ENCODE measurements around the gene XPC. TPM values are rescaled to one million over a fixed set of nuclear protein-coding genes. Genes with fewer than 3 reads are reported as not detected.
A peak's percentile ranks its signal among the peaks of the same experiment; 100 is the strongest.
"Not testable (repeated sequence)": the region's sequence is repeated elsewhere in the genome, so short reads cannot be mapped to it uniquely, and the experiment has no call there.

The XPC gene
- total RNA-seq, 1 donor from 2014 or later: 33.3 TPM

DNA sequence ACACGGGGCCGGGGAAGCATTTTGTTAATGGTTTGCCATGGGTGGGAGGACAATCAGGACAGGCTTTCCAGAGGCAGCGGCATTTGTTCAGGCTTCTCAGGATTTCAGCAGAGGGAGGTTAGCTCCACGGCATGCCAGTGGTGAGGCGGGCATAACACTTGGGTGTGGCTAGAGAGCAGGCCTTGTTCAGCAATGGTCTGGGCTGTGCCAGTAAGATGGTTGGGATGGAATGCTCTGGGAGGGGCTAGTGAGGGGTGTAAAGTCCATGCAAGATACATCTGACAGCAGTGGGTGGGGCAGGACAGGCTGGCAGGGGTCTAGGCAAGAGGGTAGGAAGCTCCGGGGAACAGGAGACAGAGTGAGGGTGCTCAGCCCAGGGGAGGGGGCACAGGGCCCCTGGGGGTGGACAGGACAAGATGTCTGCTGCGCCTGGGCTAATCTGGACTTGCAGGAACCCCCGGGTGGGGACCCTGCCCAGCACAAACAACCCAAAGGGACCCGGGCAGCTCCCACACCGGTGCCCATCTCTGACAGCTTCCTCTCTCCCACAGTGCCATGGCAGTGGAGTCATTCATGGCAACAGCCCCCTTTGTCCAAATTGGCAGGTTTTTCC is 45.1 kb downstream of the XPC start:
- DNase-seq (ENCODE audit: low spot score): peak; percentile 75

DNA sequence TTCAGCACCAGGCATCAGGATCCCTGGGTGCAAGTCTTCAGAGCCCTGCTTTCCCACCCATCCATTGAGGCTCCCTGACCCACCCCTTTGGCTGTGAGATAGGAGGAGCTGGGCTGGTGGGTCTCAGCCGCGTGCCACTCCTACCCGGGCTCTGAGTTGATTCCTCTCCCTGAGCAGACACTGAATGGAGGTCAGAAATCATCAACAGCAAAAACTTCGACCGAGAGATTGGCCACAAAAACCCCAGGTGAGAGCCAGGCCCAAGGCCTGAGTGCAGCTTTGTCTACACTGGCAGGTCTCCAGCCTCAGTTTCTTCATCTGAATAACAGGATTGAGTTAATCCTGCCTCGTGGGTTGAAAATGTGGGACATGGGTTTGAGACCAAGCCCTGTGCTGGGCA is 45.7 kb downstream of the XPC start:
- no peak for DNase-seq (ENCODE audit: low spot score)

DNA sequence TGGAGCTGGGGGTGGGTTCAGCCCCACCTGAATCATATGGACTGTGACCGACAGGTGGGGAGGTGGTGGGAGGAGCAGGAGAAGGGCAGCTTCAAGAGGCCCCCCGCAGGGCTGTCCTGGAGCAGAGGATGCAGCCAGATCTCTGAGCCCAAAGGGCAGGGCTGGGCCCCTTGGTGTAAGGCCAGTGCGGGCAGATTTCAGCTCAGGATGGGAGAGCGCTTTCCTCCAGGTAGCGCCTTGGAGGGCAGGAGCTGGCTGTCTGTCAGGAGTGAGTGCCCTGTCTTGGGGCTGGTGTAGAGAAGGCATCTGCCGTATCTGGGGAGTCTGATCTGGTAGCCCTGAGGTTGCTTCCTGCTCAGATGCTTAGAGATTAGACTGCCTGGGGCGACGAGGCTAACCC is 46.3 kb downstream of the XPC start:
- no peak for DNase-seq (ENCODE audit: low spot score)

DNA sequence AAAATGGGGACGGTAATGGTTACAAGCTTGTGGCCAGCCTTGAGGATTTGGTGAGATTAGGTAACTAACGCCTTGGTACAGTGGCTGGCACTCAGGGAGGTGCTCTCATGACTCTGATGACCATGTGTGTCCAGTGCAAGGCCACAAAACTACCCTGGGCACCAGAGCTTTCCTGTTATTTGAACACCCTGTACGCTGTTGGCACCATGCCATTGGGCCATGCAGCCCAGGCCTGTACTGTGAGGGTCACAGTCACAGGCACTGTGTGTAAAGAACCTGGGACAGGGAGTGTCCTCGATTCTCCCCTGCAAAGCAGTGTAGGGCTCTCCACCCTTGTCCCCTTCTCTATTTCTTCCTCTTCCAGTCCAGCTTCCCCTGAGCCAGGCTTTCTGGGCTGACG is 47.3 kb downstream of the XPC start:
- DNase-seq (ENCODE audit: low spot score): no peak

DNA sequence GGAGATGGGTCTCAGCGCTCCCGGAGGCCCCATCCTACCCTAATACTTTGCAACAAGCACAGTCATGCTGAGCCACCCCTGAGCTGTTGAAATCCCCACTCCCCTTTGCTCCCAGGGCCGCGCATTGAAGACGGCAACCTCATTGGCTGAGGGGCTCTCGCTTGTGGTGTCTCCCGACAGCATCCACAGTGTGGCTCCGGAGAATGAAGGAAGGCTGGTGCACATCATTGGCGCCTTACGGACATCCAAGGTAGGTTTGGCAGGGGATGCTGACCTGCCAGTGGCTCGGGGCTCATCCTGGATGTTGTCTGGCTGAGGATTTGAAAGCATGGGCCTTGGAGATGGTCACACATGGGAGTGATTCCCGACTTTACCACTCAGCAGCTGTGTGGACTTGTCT is 47.7 kb downstream of the XPC start:
- DNase-seq (ENCODE audit: low spot score): no peak

GRCh38 chr3:14130230-14130629 is 48.2 kb downstream of the XPC start:
- no peak for DNase-seq (ENCODE audit: low spot score)

DNA sequence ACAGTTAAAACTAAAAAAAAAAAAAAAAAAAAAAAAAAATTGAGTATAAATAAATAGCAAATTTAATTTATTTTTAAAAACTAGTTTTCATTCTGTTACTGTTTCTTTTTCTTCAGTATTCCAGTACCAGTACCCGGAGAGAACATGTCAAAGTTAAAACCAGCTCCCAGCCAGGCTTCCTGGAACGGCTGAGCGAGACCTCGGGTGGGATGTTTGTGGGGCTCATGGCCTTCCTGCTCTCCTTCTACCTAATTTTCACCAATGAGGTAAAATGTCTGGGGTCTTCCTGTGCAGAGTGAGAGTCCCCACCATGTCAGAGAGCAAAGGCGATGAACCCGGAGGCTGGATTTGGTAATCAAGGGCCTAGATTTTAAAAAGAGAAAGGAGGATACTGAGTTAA is 49.1 kb downstream of the XPC start:
- no peak for DNase-seq (ENCODE audit: low spot score)

DNA sequence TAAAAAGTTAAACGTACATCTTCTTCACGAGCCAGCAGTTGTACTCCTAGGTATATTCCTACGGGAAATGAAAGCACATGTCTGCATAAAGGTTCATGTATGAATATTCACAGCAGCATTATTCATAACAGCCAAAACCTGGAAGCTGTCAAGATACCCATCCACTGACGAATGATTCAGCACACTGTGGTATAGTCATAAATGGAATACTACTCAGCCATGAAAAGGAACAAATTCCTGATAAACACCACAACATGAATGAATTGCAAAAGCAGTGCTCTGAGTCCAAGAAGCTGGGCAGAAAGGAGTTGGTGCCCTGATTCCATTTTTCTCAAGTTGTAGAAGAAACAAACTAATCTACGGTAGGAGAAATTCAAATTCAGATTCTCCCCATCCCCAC is 49.7 kb downstream of the XPC start:
- no peak for DNase-seq (ENCODE audit: low spot score)

DNA sequence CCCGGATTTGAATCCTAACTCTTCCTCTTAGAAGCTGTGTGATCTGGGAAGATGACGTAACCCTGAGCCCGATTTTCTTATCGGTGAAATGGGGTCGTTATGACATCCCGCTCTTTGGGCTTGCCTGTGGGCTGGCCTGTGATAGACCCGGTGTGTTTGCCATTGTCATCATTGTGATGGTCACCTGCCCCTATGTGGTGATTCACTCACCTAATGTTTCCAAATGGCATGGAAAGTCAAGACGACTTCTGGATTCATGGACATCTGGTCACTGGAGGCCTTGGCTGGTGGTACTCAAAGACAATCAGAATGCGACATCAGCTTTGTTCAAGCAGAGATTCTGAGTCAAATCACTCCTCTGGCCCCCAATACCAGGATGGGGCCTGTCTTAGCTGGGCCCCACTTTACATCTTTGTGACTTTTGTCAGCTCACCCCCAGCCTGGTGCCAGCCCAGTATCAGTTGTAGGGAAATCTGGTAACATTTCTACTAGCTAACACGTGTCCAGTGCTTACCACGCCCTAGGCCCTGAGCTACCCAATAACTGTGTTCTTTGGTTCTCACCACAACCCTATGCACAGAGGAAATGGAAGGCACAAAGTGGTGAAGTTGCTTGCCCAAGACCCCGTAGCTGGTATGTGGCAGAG is 50.8 kb downstream of the XPC start:
- DNase-seq (ENCODE audit: low spot score): no peak

DNA sequence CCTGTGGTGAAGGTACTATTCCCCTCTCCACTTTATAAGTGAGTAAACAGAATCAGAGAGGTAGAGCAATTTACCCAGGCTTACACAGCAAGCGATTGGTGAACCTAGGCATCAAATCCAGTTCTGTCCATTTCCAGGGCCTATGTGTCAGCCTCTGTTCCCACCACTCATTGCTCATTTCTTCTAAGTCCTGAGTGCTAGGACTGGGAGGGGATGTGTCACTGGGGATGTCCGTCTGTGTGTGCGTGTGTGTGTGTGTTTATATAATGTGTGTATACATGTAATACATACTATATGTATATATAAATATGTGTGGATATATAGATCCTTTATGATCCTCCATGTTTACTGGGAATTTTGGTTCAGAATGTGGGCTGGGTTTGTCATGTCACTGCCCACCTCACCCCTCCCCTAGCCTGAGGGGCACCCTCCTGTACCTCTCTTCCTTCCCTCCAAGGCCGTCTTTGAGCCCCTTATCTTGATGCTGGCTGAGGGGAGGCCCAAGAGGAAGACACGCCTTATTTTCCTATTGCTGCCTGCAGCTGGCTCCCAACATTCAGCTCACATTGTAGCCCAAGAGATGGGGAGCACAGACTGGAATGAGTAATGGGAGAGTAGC is 51.4 kb downstream of the XPC start:
- no peak for DNase-seq (ENCODE audit: low spot score)

DNA sequence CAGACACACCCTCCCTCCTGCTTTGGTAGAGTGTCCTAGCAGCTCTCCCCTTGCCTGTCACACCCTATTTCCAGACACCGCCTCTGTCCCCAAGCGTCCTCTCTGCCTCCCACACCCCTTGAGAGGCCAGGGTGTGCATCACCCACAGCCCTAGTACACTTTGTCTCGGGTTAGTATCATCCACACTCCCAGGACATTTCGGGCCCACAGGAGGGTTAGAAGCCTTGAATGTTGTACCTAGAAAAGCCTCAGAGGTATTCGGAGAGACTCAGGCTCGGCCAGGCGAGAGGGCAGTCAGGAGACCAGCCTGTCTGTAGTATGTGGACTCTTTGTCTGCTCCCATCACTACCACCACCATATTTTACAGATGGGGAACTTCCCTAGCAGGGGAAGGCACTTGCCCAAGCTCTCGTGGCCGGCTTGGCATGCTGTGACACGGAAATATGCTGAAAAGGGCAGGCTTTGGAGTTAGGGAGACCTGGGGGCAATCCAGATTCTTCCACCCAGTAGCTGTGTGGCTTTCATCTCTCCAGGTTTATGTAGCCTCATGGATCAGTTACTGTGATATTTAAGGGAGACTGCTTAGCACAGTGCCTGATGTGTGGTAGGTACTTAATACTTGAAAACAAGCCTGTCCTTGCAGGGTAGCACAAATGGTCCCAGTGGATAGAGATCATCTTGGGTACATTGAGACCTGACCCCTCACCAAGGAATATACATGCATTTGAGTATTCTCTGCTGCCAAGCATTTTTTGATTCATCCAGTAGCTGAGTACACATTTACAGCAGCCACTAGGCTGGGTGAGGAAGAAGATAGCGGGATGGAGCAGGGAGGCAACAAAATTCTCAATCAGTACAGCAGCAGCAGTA is 52.1 kb downstream of the XPC start:
- peak; percentile 8 for DNase-seq (ENCODE audit: low spot score)

DNA sequence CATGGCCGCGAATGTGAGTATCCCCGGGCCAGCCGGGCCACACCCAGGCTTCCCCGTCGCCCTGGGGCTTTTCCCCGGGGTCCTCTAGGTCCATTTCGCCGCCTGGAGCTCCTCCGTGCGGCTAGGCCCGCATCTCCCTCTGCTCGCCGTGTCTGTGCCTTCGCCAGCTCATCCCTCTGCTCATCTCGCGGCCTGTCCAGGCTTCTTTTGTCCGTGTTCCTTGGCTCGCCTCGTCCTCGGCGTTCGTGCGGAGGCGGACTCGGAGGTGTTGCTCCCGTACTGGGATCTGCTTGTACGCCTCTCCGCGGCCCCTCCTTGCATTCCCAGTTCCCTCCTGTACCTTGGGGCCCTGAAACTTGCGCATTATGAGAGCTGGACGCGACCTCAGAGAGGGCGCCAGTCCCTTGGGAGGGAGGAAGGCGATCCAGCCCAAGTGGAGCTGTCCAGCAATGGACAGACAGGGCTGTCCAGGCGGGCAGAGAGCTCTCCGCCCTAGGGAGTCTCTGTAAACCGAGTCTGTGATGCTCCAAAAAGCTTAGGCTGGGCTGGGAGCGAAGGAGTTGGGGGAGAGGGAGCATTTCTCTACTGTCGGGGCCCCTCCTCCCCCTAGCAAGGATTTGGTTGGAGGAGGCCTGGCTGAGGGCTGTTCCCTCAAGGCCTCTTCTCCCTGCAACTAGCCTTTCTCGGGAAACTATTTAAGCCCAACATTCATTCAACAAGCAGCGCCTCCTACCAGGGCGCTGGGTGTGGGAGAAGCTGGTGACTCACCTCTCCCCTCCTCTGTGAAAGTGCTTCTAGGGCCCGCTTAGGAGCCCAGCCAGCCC is 53.0 kb downstream of the XPC start:
- peak; percentile 51 for DNase-seq (ENCODE audit: low spot score)

GRCh38 chr3:14124615-14125192 is 53.7 kb downstream of the XPC start, which contains the start of the genes CHCHD4 and TMEM43:
Gene CHCHD4, minus strand, starts transcription at chr3:14124870. Its CDS starts 194 bp downstream, at chr3:14124676.
Gene TMEM43, plus strand, starts transcription at chr3:14125052. Its CDS starts 142 bp downstream, at chr3:14125194.
- peak; percentile 100 for DNase-seq (ENCODE audit: low spot score)

GRCh38 chr3:14124223-14124614 is 54.2 kb downstream of the XPC start:
- peak; percentile 63 for DNase-seq (ENCODE audit: low spot score)

GRCh38 chr3:14123308-14124222 is 54.8 kb downstream of the XPC start:
- peak; percentile 1 for DNase-seq (ENCODE audit: low spot score)

DNA sequence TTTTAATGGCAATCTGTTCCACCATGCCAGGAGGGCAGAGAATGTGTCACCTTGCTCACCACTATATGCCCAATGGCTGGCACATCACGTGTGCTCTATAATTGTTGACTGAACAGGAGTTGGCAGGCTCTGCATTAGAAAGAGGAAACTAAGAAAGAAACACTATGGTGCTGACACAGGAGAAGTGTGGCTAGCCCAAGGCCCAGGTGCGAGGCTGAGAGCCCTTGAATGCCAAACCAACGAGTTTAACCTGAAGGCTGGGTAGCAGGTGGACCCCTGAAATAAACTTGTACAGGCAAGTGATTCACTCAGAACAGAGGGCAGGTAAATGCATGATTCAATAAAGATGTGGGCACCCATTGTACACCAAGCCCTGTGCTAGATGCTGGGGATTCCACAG is 56.1 kb downstream of the XPC start:
- DNase-seq (ENCODE audit: low spot score): peak; percentile 8

DNA sequence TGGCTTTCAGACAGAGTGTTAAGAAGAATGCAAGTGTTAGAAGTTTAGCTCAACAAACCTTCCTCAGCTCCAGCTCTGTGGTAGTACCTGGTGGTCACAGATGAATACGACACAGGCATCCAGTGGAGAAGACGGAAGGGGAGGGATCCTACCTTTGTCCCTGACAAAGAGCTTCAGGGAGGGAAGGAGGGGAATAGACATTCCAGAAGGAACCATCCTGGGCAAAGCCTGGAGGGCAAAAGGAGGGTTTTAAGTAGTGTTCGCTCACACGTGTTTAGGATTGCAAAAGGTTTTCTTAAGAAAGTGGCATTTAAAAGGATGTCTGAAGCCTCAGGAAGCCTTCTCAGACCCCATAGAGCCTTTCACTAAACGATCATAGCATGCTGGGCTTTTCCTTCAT is 56.5 kb downstream of the XPC start:
- no peak for DNase-seq (ENCODE audit: low spot score)

DNA sequence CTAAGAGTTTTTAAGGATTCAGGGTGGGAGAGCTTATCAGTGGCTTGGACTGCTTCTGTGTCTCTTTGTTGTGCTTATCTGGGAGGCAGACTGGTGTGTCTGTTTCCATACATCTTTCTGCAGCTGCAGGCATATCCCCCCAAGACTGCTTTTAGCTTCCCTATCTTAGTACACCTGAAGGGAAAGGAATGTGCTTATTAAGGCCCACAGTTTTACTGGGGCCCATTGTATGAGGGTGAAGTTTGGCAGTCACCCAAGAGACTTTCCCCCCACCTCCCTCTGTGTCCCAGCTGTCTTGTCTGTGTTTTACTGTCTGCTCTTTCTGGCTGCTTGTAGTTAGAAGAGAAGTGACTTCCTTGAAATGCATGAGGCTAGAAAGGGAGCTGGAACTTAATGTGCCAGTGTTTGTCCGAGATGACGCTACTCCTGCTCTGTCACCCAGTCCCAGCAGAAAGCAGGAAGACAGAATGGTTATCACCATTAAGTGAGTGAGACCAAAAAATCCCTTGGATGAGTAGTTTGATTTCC is 57.4 kb downstream of the XPC start:
- not testable (repeated sequence) for DNase-seq (ENCODE audit: low spot score)

- no peak for DNase-seq (ENCODE audit: low spot score)
Observed at GRCh38 chr3:14120111-14120920, 58.1 kb downstream of the XPC start.

Measured in mucosa of gallbladder (tissue), 1 donor.